ENCODE data around the gene HOXD8.
A peak's percentile ranks its signal among the peaks of the same experiment; 100 is the strongest.

Gene HOXD8

GRCh38 chr2:176089843-176090395 is 39.6 kb upstream of the HOXD8 start:
- intact Hi-C loops (cut with DNase I) = loop anchor here (5.0 kb wide), 2 partner anchors 723 to 838 kb away; no protein-coding TSS in a partner anchor
- DNase-seq = no peak

DNA sequence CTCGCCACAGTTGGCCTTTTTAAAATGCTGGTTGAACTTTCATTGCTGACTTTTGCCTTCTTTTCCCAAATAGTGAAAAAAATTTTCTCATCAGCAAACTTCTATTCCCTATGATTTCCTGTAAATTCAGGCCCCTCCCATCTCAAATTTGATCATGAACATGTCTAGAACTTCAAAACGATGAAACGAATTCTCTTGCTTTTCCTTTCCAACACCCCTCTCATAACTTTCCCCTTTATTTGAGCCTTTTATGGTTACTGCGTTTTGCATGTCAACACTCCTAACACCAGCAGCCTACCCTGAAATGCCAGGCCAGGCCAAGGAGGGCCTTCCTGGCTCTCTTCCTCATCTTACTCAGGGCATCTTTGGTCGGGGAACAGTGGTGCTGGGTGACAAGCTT is 38.6 kb upstream of the HOXD8 start:
- DNase-seq = no peak
- intact Hi-C loops (cut with DNase I) = no loop called here

DNA sequence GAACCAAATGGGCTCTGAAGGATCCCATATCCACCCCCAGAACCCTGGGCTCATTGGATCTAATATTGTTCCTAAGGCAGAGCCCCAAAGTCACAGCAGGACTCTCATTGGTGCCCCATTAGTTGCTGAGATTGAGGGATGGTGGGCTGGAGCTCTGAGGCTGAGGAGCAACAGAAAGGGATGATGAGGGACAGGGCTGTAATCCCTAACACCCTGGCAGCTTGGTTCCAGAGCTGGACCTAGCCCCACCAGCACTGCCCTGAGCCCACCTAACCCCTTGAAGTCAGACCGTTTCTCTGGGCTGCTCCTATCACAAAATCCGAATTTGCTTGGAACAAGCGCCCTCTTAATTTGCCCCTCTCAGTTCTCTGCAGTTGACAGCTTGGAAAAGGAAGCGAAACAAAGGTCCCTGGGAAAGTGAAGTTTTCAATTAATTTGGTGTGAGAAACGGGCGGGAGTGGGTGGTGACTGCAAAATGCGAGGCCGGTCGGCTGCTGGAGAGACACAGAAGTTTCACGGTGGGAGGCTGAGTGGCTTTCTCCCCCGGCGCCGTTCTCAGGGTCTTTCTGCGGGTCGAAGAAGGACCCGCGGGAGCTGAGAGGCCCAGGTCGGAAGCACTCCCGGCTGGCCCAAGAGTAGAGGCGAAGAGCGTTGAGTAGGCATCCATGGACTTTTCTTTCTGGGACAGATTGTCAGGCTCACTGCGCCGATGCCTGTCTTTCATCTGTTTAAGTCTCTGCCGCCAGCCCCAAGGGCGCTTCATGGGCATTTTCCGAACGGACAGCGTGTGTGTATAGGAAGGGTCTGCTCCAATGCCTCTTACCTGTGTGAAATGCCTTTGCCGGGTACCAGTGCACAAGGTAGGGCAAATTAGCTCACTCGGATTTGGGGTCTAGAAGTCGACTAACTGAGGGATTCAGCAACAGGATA is 37.9 kb upstream of the HOXD8 start:
- DNase-seq = peak in 1 of 10 donors; percentile 68
- intact Hi-C loops (cut with DNase I) = no loop called here

DNA sequence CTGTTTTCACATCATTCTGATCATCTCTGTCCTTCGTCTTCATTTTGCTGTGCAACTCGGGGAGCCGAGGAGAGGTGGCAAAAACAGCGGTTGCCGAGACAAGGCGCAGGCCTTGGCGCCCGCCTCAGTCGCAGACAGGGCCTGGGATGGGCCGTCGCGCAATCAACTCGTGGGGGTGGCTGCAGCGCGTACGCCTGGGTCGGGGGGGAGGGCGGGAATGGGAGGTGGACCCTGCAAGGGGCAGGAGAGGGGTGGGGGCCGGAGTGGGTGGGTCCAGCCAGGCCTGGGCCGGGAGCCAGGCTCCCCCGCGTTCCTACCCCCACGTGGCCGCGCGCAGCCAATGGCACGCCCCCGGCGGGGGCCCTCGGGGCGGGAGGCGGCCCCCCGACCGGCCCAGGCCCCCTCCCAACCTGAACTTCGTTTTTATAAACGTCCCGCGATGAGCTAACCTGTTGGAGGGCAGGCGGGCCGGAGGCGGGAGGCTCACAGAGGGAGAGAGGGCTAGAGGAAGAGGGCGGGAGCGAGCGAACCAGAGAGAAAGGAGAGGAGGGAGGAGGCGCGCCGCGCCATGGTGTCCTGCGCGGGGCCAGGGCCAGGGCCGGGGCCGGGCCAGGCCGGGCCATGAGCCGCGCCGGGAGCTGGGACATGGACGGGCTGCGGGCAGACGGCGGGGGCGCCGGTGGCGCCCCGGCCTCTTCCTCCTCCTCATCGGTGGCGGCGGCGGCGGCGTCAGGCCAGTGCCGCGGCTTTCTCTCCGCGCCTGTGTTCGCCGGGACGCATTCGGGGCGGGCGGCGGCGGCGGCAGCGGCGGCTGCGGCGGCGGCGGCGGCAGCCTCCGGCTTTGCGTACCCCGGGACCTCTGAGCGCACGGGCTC is 37.0 kb upstream of the HOXD8 start, which contains the start of gene HOXD13:
HOXD13 (plus strand) TSS at position 452 of the 875 bp plus-strand sequence; CDS start at position 622, 170 bp downstream.
- intact Hi-C loops (cut with DNase I) = no loop called here
- peak in 1 of 10 donors; percentile 72 for DNase-seq

GRCh38 chr2:176093145-176093897 is 36.2 kb upstream of the HOXD8 start:
- intact Hi-C loops (cut with DNase I) = no loop called here
- peak in 1 of 10 donors; percentile 71 for DNase-seq

DNA sequence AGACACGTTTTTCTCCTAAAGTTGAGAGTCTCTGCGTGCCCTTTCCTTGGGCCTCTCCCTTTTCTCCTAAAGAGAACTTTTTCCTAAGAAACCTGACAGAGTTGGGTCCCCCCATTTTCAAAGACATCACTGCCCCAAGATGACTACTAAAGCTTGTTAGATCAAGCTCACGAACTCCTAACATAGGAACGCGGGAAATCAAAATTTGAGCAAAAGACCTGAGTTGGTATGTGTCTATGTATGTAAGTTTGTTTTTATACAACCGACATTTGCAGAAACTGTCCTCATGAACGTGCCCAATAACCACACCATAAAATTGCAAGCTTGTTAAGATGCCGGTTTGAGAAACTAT is 35.6 kb upstream of the HOXD8 start:
- no peak for DNase-seq
- intact Hi-C loops (cut with DNase I) = no loop called here

DNA sequence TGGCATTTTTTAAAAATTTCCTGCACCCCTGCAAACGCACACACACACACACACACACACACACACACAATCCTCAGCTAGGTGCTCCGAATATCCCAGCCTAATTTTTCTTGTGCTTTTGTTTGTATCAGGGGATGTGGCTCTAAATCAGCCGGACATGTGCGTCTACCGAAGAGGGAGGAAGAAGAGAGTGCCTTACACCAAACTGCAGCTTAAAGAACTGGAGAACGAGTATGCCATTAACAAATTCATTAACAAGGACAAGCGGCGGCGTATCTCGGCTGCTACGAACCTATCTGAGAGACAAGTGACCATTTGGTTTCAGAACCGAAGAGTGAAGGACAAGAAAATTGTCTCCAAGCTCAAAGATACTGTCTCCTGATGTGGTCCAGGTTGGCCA is 35.2 kb upstream of the HOXD8 start:
- intact Hi-C loops (cut with DNase I) = no loop called here
- DNase-seq = no peak

DNA sequence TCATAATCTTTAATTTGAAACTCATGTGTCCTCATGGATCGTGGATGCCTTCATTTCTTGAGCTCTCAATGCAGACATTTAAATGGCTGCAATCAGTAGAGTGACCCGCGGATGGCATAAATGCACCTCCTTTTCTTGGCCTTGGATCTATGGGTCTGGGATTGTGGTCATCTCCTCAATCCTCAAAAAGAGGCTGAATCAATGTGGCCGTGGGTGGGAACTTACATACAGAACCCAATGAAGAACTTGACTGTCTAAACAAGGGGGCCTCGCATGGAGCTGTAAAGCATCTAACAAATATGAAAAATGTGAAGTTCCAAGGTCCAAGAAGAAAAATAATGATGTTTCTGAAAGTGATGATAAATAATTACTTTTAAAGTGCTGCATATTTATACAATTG is 34.1 kb upstream of the HOXD8 start:
- intact Hi-C loops (cut with DNase I) = no loop called here
- no peak for DNase-seq

- DNase-seq = no peak
- intact Hi-C loops (cut with DNase I) = no loop called here
These were observed 33.1 kb upstream of the HOXD8 start for GRCh38 chr2:176096243-176096985.

- intact Hi-C loops (cut with DNase I) = no loop called here
- peak in 8 of 10 donors; percentile 34 to 93 (median 51) for DNase-seq
These were observed 32.3 kb upstream of the HOXD8 start for GRCh38 chr2:176096986-176097819.

- intact Hi-C loops (cut with DNase I) = no loop called here
- DNase-seq = peak in 1 of 10 donors; percentile 22
These were observed 31.6 kb upstream of the HOXD8 start for GRCh38 chr2:176097820-176098365.

- peak in 2 of 10 donors; percentile 81 to 83 for DNase-seq
- intact Hi-C loops (cut with DNase I) = no loop called here
These were observed 30.9 kb upstream of the HOXD8 start for GRCh38 chr2:176098366-176099158.

- intact Hi-C loops (cut with DNase I) = no loop called here
- peak in 1 of 10 donors; percentile 24 for DNase-seq
These were observed 30.3 kb upstream of the HOXD8 start for GRCh38 chr2:176099159-176099727.

DNA sequence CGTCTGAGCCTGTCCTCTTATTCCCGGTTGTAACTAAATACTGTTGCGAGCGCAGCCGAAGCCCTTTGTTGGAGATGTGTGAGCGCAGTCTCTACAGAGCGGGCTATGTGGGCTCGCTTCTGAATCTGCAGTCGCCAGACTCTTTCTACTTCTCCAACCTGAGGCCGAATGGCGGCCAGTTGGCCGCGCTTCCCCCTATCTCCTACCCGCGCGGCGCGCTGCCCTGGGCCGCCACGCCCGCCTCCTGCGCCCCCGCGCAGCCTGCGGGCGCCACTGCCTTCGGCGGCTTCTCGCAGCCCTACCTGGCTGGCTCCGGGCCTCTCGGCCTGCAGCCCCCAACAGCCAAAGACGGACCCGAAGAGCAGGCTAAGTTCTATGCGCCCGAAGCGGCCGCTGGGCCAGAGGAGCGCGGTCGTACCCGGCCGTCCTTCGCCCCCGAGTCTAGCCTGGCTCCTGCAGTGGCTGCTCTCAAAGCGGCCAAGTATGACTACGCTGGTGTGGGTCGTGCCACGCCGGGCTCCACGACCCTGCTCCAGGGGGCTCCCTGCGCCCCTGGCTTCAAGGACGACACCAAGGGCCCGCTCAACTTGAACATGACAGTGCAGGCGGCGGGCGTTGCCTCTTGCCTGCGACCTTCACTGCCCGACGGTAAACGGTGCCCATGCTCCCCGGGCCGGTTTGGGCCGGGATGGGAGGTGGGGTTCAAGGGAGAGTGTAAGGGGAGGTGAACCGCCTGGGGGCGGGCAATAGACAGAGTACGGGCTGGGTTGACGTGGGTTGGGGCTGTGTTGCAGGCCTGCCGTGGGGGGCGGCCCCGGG is 29.6 kb upstream of the HOXD8 start, which contains the start of gene HOXD12:
HOXD12 (plus strand) TSS at position 68 of the 819 bp plus-strand sequence; CDS start at position 75, 7 bp downstream.
- intact Hi-C loops (cut with DNase I) = no loop called here
- DNase-seq = peak in 1 of 10 donors; percentile 77

DNA sequence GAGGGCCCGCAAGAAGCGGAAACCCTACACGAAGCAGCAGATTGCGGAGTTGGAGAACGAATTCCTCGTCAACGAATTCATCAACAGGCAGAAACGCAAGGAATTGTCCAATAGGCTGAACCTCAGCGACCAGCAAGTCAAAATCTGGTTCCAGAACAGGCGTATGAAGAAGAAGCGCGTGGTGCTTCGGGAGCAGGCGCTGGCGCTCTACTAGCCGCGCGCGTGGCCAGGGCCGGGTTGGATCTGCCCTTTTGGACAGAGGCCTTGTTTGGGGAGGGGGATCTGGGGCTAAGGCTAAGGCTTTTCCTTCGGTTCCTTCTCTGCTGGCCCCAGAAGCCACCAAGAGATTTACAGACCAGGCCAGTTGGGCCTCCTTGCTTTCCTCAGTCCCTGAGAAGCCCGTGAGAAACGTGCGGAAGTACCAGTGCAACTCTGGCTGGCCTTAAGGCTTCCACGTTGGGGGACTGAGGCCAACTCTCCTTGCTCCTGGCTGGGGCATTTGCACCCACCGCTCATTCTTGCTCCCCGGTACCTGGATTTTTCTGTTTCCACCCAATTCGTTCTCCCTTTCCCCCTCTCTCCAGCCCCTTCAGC is 28.9 kb upstream of the HOXD8 start:
- intact Hi-C loops (cut with DNase I) = no loop called here
- peak in 1 of 10 donors; percentile 22 for DNase-seq
